ENCODE data around the gene RCE1. TPM values are rescaled to one million over a fixed set of nuclear protein-coding genes. Genes with fewer than 3 reads are reported as not detected.

The RCE1 gene
- total and polyA plus RNA-seq, 9 donors, result 9.9 to 17.3 (median 13.7) TPM

DNA sequence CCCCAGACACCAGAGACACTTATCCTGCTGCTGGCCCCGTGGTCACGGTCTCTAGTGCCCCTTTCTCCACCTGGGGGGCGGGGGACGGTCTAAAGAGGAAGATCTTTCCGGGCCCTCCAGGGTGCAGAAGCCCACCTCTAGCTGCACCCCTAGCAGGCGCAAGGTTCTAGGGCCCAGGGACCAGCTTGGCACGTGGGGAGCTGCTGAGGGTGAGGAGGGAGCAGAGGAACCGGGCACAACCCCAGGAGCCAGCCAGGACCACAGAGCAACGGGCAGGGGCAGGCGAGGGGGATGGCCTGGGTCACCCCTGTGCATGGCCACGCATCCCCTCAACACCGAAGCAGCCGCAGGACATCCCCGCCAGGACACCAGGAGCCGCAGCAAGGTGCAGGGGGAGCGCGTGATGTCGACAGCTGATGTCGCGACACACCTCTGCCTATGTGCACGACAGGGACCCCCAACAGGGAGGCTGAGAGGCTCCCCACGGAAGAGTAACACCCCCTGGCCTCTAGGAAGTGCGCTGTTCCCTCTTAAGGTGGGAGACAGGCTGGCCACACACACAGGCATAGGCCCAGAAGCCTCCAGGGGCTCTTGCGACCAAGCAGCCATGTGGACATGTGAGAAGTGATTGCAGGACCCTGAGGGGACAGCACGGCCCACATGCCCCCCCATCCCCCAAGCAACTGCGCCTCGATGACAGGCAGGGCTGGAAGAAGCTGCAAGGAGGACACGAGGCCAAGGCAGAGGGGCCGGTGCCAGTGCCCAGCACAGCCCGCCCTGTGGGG lies 18.7 kb downstream of the RCE1 start:
- Histone ChIP-seq H3K9me3 (replicated peaks; ENCODE audit: control insufficient read depth, low read depth, low read length) (no peaks in the 10 kb centered on the region), H3K36me3 (ENCODE audit: control insufficient read depth, insufficient read depth, low read length) (peaks cover 28% of the 10 kb centered on the region), H3K27ac (ENCODE audit: low read length) (no peak overlapping the region), H3K27me3 (ENCODE audit: control insufficient read depth, insufficient read depth, low read length) (no peaks in the 10 kb centered on the region), H3K4me1 (ENCODE audit: control insufficient read depth, insufficient read depth, low read length) (peaks cover 47% of the 10 kb centered on the region), H3K4me3 (ENCODE audit: low read length) (no peak overlapping the region)
- WGBS (ENCODE audit: insufficient coverage), result 87% methylated on average over 22 of the region's 30 CpGs
- no peak for DNase-seq

- peaks cover 50% of the 10 kb centered on the region for H3K4me1 ChIP-seq (ENCODE audit: control insufficient read depth, insufficient read depth, low read length)
Measured at GRCh38 chr11:66862559-66863037, 19.4 kb downstream of the RCE1 start.

DNA sequence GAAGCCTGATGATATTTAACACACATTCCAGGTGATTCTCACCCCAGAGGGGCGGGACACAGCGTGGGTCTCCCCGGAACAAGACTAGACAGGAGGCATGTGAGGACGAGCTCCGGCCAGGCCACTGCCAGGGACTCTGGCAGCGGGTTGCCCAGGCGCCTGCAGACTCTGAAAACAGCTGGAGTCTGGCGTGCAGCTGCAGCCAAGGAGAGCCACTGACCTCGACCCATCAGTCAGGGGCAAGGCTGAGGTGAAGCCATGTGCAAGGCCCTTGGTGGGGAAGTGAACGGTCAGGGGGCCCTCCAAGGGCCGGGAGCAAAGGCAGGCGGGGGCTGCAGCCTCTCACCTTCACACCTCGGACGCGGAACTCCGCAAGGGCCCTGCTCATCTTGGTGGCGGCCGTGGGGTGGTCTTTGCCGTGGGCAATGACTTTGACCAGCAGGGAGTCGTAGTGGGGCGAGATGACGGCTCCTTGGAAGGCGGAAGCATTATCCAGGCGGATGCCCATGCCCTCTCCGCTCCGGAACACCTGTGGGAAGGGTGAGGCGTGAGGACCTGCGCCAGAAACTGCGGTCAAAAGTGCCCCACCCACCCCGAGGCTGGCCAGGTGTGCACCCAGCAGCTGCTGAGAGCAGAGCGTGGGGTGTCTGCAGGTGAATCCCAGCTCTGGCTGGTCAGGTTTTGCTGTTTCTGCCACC lies 20.3 kb downstream of the RCE1 start:
- Histone ChIP-seq H3K36me3 (ENCODE audit: control insufficient read depth, insufficient read depth, low read length) (peaks cover 22% of the 10 kb centered on the region), H3K27me3 (ENCODE audit: control insufficient read depth, insufficient read depth, low read length) (no peaks in the 10 kb centered on the region), H3K4me1 (ENCODE audit: control insufficient read depth, insufficient read depth, low read length) (peaks cover 55% of the 10 kb centered on the region), H3K27ac (ENCODE audit: low read length) (no peak overlapping the region), H3K9me3 (replicated peaks; ENCODE audit: control insufficient read depth, low read depth, low read length) (no peaks in the 10 kb centered on the region), H3K4me3 (ENCODE audit: low read length) (no peak overlapping the region)
- 88% methylated on average over 30 of the region's 31 CpGs for WGBS (ENCODE audit: insufficient coverage)
- no peak for DNase-seq

More at GRCh38 chr11:66862559-66863037, 19.4 kb downstream of the RCE1 start:
- no peak for DNase-seq
- H3K9me3 ChIP-seq (replicated peaks; ENCODE audit: control insufficient read depth, low read depth, low read length), result no peaks in the 10 kb centered on the region
- 86% methylated on average over 10 of the region's 11 CpGs for WGBS (ENCODE audit: insufficient coverage)
- no peaks in the 10 kb centered on the region for H3K27me3 ChIP-seq (ENCODE audit: control insufficient read depth, insufficient read depth, low read length)
- no peak overlapping the region for H3K4me3 ChIP-seq (ENCODE audit: low read length)
- H3K36me3 ChIP-seq (ENCODE audit: control insufficient read depth, insufficient read depth, low read length), result peaks cover 28% of the 10 kb centered on the region
- no peak overlapping the region for H3K27ac ChIP-seq (ENCODE audit: low read length)

DNA sequence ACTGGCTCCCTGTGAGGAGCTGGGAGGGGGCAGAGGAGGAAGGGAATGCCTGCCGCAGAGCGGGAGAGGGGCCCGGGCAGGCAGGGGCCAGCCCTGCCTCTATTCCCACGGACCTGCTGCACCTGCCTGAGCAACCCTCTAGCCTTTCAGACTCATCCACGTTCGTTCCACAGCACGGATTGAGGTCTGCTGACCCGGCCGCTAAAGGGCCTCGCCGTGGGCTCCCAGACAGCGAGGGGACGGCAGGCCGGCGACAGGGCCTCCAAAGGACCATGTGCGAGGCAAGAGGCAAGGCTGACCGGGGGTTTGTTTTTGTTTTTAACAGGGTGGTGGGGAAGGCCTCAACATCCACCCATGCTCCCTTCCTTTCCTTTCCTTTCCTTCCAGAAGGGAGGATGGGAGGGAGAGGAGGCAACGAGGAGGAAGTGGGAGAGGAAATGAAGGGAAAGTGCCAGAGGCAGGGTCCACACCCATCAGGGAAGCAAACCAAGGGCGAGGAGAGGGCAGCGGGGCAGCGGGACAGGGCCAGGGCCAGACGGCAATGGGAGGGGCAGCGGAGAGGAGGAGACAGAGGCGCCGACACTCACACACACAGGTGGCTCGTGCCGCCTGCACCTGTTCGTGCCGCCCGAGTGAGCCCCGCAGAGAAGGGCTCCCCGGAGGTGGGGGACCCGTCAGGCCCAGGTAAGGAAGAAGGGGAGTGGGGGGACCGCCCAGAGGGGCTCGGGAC lies 21.1 kb downstream of the RCE1 start:
- Histone ChIP-seq H3K4me3 (ENCODE audit: low read length) (peak overlapping the region; percentile 14), H3K9me3 (replicated peaks; ENCODE audit: control insufficient read depth, low read depth, low read length) (no peaks in the 10 kb centered on the region), H3K4me1 (ENCODE audit: control insufficient read depth, insufficient read depth, low read length) (peaks cover 54% of the 10 kb centered on the region), H3K27me3 (ENCODE audit: control insufficient read depth, insufficient read depth, low read length) (no peaks in the 10 kb centered on the region), H3K36me3 (ENCODE audit: control insufficient read depth, insufficient read depth, low read length) (peaks cover 19% of the 10 kb centered on the region), H3K27ac (ENCODE audit: low read length) (peak overlapping the region; percentile 25)
- no peak for DNase-seq
- WGBS (ENCODE audit: insufficient coverage), result 80% methylated on average over 6 of the region's 35 CpGs

GRCh38 chr11:66864924-66865697 lies 21.9 kb downstream of the RCE1 start:
- Histone ChIP-seq H3K4me1 (ENCODE audit: control insufficient read depth, insufficient read depth, low read length) (peaks cover 51% of the 10 kb centered on the region), H3K36me3 (ENCODE audit: control insufficient read depth, insufficient read depth, low read length) (peaks cover 16% of the 10 kb centered on the region), H3K4me3 (ENCODE audit: low read length) (peak overlapping the region; percentile 16), H3K27me3 (ENCODE audit: control insufficient read depth, insufficient read depth, low read length) (no peaks in the 10 kb centered on the region), H3K27ac (ENCODE audit: low read length) (peak overlapping the region; percentile 29), H3K9me3 (replicated peaks; ENCODE audit: control insufficient read depth, low read depth, low read length) (no peaks in the 10 kb centered on the region)
- 73% methylated on average over 17 of the region's 23 CpGs for WGBS (ENCODE audit: insufficient coverage)
- DNase-seq, result no peak

DNA sequence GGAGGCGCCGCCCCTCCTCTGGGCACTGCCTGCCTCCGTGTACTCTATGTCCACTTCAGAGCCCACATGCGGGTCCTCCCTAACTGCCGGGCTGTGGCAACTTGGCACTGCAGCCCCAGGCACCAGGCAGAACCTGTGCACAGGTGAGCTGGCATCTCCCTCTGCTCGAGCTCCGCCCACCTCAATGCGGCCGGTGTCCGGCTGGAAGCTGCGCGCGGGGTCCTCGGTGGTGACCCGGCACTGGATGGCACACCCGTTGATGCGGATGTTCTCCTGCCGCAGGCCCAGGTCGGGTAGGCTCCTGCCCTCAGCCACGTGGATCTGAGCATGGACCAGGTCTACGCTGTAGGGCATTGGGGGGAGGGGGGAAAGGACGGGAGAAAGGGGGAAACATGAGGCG lies 22.8 kb downstream of the RCE1 start:
- WGBS (ENCODE audit: insufficient coverage), result 91% methylated on average over 21 of the region's 23 CpGs
- Histone ChIP-seq H3K27ac (ENCODE audit: low read length) (peak overlapping the region; percentile 62), H3K27me3 (ENCODE audit: control insufficient read depth, insufficient read depth, low read length) (no peaks in the 10 kb centered on the region), H3K4me3 (ENCODE audit: low read length) (peak overlapping the region; percentile 16), H3K4me1 (ENCODE audit: control insufficient read depth, insufficient read depth, low read length) (peaks cover 48% of the 10 kb centered on the region), H3K36me3 (ENCODE audit: control insufficient read depth, insufficient read depth, low read length) (peaks cover 18% of the 10 kb centered on the region), H3K9me3 (replicated peaks; ENCODE audit: control insufficient read depth, low read depth, low read length) (no peaks in the 10 kb centered on the region)
- no peak for DNase-seq

DNA sequence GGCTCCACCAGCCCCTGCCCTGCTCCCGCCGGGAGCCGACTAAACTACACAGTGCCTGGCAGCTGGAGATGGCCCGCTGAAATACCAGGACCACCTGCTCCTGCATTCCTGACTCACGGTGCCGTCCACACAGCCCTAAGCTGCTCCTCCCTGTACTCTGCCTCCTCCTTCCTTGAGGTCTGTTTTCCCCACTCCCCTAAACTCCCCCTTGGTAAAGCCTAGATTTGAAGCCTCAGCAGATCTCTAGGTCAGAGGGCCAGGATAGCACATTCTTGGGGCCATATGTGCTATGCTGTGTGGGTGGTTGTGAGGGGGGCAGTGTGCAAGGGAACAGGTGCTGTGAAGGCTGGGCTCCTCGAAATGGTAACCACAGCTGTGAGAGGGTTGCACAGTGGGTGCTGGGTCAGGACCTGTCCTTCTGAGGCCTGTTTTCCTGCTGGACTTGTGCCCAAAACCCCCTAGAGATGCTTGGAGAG lies 23.3 kb downstream of the RCE1 start:
- H3K27me3 ChIP-seq (ENCODE audit: control insufficient read depth, insufficient read depth, low read length), result no peaks in the 10 kb centered on the region
- WGBS (ENCODE audit: insufficient coverage), result 70% methylated on average over 7 of the region's 7 CpGs
- H3K4me1 ChIP-seq (ENCODE audit: control insufficient read depth, insufficient read depth, low read length), result peaks cover 48% of the 10 kb centered on the region
- H3K27ac ChIP-seq (ENCODE audit: low read length), result peak overlapping the region; percentile 80
- H3K4me3 ChIP-seq (ENCODE audit: low read length), result no peak overlapping the region
- DNase-seq, result peak; percentile 82
- H3K9me3 ChIP-seq (replicated peaks; ENCODE audit: control insufficient read depth, low read depth, low read length), result no peaks in the 10 kb centered on the region
- peaks cover 22% of the 10 kb centered on the region for H3K36me3 ChIP-seq (ENCODE audit: control insufficient read depth, insufficient read depth, low read length)

- Histone ChIP-seq H3K9me3 (replicated peaks; ENCODE audit: control insufficient read depth, low read depth, low read length) (no peaks in the 10 kb centered on the region), H3K4me1 (ENCODE audit: control insufficient read depth, insufficient read depth, low read length) (peaks cover 48% of the 10 kb centered on the region), H3K4me3 (ENCODE audit: low read length) (no peak overlapping the region), H3K36me3 (ENCODE audit: control insufficient read depth, insufficient read depth, low read length) (peaks cover 18% of the 10 kb centered on the region), H3K27ac (ENCODE audit: low read length) (peak overlapping the region; percentile 80), H3K27me3 (ENCODE audit: control insufficient read depth, insufficient read depth, low read length) (no peaks in the 10 kb centered on the region)
- WGBS (ENCODE audit: insufficient coverage), result 71% methylated on average over 7 of the region's 14 CpGs
- DNase-seq, result no peak
Measured at GRCh38 chr11:66867425-66868040, 24.3 kb downstream of the RCE1 start.

DNA sequence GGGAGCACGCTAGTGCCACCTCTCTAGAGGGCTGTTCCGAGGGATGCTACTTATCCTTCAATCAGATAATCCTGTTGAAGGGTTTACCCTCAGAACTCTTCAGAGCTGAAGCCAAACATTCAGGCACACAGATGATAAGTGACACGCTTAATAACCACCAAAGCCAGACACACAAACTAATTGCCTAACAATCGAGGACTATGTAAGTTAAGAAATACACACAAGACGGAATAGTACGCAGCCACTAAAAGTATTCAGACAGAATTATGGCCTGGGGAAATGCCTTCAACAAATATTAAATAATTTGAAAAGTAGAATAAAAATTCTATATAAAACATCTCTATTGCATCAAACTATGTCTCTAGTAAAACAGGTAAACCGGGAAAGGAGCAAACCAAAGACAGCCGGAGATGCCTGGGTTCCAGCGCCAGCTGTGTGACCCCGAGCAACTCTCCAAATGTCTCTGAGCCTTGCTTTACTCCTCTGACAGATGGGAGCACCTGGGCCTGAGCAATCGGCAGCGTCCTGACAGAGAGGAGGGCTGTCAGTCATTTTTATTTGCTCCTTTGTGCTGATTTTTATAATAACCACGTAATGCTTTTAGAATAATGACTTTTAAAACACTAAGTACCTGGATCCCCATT lies 25.0 kb downstream of the RCE1 start:
- Histone ChIP-seq H3K27ac (ENCODE audit: low read length) (no peak overlapping the region), H3K4me1 (ENCODE audit: control insufficient read depth, insufficient read depth, low read length) (peaks cover 48% of the 10 kb centered on the region), H3K4me3 (ENCODE audit: low read length) (no peak overlapping the region), H3K27me3 (ENCODE audit: control insufficient read depth, insufficient read depth, low read length) (no peaks in the 10 kb centered on the region), H3K9me3 (replicated peaks; ENCODE audit: control insufficient read depth, low read depth, low read length) (no peaks in the 10 kb centered on the region), H3K36me3 (ENCODE audit: control insufficient read depth, insufficient read depth, low read length) (peaks cover 16% of the 10 kb centered on the region)
- no peak for DNase-seq
- 100% methylated on average over 2 of the region's 13 CpGs for WGBS (ENCODE audit: insufficient coverage)
